ENCODE measurements around the gene KIAA1328. TPM values are rescaled to one million over a fixed set of nuclear protein-coding genes. Genes with fewer than 3 reads are reported as not detected.

KIAA1328 gene
- total and polyA plus RNA-seq, 9 of the 15 experiments (the other 6 are each of a cell fraction or from before 2014, with no cell fraction given) = 4.0 to 8.6 (median 7.4) TPM

DNA sequence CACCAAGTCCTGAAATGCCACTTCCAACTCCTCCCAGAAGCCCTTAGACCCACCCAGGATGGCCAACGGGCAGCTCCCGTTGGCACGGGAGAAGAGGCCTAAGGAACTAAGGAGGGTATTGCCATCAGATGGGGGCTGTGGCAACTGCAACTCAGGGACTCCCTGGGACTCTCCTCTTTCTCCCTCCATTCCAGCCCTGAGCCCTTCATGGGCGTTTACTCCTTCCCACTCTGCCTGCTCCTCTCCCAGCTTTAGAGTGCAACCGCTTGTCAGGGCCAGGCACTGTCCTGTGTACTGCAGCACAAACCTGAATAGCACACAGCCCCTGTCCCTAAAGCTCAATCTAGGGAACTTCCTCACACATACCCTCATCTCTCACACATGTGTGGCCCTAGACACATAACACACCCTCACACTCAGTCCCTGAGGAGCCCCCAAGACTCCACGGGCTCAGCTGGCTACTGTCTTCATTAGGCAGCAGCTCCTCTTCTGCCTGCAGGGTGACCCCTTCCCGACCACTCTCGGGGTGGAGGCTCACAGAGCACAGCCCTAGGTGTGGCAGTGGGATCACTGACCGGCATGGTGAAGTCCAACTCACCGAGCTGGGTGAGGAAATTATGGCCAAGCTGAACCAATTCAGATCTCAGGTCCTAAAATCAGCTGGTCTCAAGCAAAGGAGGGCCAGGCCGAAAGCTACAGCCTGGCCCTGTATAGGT lies 420.4 kb downstream of the KIAA1328 start:
- no peak for ATAC-seq
- H4K20me1 ChIP-seq (replicated peaks; ENCODE audit: control insufficient read depth, insufficient read depth, low read length) = peaks cover 2% of the 10 kb centered on the region; the same call in 1 of the 2 replicates
- no peaks in the 10 kb centered on the region for H3K79me2 ChIP-seq (ENCODE audit: control insufficient read depth, insufficient read depth, low read length)
- 2% methylated on average over 11 of the region's 11 CpGs for WGBS (ENCODE audit: insufficient coverage, low coverage, missing lambda C conversion rate)
- H3K9me3 ChIP-seq (replicated peaks; ENCODE audit: control insufficient read depth, insufficient read depth, low read depth, low read length) = no peaks in the 10 kb centered on the region
- no peak overlapping the region for H3K27ac ChIP-seq (ENCODE audit: extremely low read depth, low read depth, low read length)
- peaks cover 0 to 10% of the 10 kb centered on the region in 2 experiments; a peak in 2 of 5 replicates for H3K4me1 ChIP-seq (replicated peaks in 1 of 2; ENCODE audit: control insufficient read depth in 2 of 2, insufficient read depth in 2 of 2, low read length in 2 of 2)
- no peak overlapping the region for H3K4me3 ChIP-seq
- ChIA-PET POLR2A (no interaction called here), CTCF (ENCODE audit: low intra/inter-chr PET ratio) (no interaction called here)
- no peak overlapping the region for H3K9ac ChIP-seq (ENCODE audit: insufficient read depth in 1 of 2, low read depth in 2 of 2, low read length in 2 of 2)
- no peaks in the 10 kb centered on the region for H3K9me1 ChIP-seq (ENCODE audit: control insufficient read depth, insufficient read depth, low read length)
- H3K36me3 ChIP-seq (ENCODE audit: control insufficient read depth, insufficient read depth, low read length) = no peaks in the 10 kb centered on the region
- no peak overlapping the region for H3K4me2 ChIP-seq (ENCODE audit: insufficient read depth, low read length)
- no TSS peak for BruUV-seq (replicated peaks)
- no peak for FAIRE-seq
- DNase-seq (ENCODE audit: extremely low read depth in 1 of 4, low spot score in 3 of 4) = no peak
- peaks cover 2 to 10% of the 10 kb centered on the region in 2 experiments; a peak in 3 of 5 replicates for H3K27me3 ChIP-seq (ENCODE audit: control insufficient read depth in 2 of 2, insufficient read depth in 2 of 2, low read length in 2 of 2)
- in situ Hi-C loops (cut with MboI) = no loop called here
- intact Hi-C loops (cut with micrococcal nuclease) = no loop called here
- H2AFZ ChIP-seq (ENCODE audit: low read depth, low read length) = no peak overlapping the region
- TF ChIP-seq CBX2 (IDR thresholded peaks at IDR 0.05; ENCODE audit: insufficient read depth, low read length, poor library complexity, severe bottlenecking) (no peak), ZNF174 (CRISPR knock-in tag; IDR thresholded peaks at IDR 0.05) (no peak), SFPQ (IDR thresholded peaks at IDR 0.05; ENCODE audit: low read depth, low read length) (no peak), DACH1 (IDR thresholded peaks at IDR 0.05; ENCODE audit: partially characterized antibody) (no peak), ZNF224 (CRISPR knock-in tag; IDR thresholded peaks at IDR 0.05) (no peak), CTCFL (IDR thresholded peaks at IDR 0.05; ENCODE audit: borderline replicate concordance, insufficient read depth, low read depth, low read length, poor library complexity, severe bottlenecking) (no peak), MECOM (CRISPR knock-in tag; IDR thresholded peaks at IDR 0.05) (no peak), ZFP36 (IDR thresholded peaks at IDR 0.05; ENCODE audit: low read depth, low read length, partially characterized antibody) (no peak)
- TF ChIP-seq, protein P1, sequence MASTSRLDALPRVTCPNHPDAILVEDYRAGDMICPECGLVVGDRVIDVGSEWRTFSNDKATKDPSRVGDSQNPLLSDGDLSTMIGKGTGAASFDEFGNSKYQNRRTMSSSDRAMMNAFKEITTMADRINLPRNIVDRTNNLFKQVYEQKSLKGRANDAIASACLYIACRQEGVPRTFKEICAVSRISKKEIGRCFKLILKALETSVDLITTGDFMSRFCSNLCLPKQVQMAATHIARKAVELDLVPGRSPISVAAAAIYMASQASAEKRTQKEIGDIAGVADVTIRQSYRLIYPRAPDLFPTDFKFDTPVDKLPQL (IDR thresholded peaks at IDR 0.05; ENCODE audit: extremely low read depth, insufficient read length) = no peak

All from K562 (cell line).